Measurements from ENCODE around the gene GPAM. TPM values are rescaled to one million over a fixed set of nuclear protein-coding genes. Genes with fewer than 3 reads are reported as not detected.

GPAM gene
- total RNA-seq, 2 experiments from 2014 or later, result 7.5 to 13.0 TPM

DNA sequence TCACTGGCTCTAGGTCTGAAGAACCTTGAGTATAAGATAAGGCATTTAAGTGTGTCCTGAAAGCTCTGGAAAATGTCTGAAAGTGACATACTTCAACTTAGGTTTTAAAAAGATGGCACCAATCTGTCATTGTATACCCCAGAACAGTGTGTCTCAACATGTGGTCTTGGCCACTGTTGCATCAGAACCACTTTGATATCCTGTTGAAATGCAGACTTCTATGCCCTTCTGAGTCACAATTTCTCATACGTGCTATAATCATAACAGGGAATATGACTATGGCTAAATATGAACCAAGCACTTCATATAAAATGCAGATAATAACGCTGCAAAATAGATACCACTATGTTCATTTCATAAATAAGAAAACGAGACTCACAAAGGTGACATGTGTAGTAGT is 38.0 kb upstream of the GPAM start:
- POLR2A ChIA-PET, result no interaction called here

DNA sequence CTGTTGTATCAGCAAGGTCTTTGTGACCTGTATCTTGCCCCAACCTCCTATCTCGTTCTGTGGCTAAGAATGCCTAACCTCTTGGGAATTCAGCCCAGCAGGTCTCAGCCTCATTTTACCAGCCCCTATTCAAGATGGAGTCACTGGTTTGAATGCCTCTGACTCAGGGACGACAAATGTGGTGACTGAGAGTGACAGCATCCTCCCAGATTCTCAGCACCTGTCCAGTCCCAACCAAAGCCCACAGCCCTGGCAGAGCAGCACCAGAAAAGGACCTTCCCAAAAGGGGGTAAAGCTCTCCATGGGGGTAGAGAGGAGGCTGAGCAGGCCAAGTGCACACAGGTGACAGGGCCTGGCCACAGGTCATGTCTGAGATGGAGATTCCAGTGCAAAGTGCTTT is 35.4 kb upstream of the GPAM start:
- no peak overlapping the region for H3K4me3 ChIP-seq (ENCODE audit: low read depth, low read length, poor library complexity, severe bottlenecking)
- H3K4me2 ChIP-seq (ENCODE audit: low read length), result no peak overlapping the region

More for the DNA sequence above, 38.0 kb upstream of the GPAM start:
- Histone ChIP-seq H2AFZ (ENCODE audit: low read length) (no peak overlapping the region), H3K4me2 (ENCODE audit: low read length) (no peak overlapping the region), H4K20me1 (ENCODE audit: insufficient read depth, low read length) (no peaks in the 10 kb centered on the region), H3K4me1 (ENCODE audit: insufficient read depth, low read length, poor library complexity, severe bottlenecking) (no peaks in the 10 kb centered on the region), H3K36me3 (ENCODE audit: insufficient read depth, low read length) (no peaks in the 10 kb centered on the region), H3K9me3 (ENCODE audit: low read length) (no peaks in the 10 kb centered on the region), H3K79me2 (ENCODE audit: insufficient read depth, low read depth, low read length) (no peaks in the 10 kb centered on the region), H3K9me2 (ENCODE audit: insufficient read depth, low read length) (no peaks in the 10 kb centered on the region), H3K4me3 (ENCODE audit: low read depth, low read length, poor library complexity, severe bottlenecking) (no peak overlapping the region), H3K27ac (ENCODE audit: low read depth, low read length, poor library complexity, severe bottlenecking) (no peak overlapping the region)
- CTCF ChIA-PET (ENCODE audit: unreplicated experiment), result no interaction called here
- intact Hi-C loops (cut with micrococcal nuclease; ENCODE audit: unreplicated experiment), result no loop called here
- no TSS peak for BruUV-seq (replicated peaks)
- TF ChIP-seq, protein P1, sequence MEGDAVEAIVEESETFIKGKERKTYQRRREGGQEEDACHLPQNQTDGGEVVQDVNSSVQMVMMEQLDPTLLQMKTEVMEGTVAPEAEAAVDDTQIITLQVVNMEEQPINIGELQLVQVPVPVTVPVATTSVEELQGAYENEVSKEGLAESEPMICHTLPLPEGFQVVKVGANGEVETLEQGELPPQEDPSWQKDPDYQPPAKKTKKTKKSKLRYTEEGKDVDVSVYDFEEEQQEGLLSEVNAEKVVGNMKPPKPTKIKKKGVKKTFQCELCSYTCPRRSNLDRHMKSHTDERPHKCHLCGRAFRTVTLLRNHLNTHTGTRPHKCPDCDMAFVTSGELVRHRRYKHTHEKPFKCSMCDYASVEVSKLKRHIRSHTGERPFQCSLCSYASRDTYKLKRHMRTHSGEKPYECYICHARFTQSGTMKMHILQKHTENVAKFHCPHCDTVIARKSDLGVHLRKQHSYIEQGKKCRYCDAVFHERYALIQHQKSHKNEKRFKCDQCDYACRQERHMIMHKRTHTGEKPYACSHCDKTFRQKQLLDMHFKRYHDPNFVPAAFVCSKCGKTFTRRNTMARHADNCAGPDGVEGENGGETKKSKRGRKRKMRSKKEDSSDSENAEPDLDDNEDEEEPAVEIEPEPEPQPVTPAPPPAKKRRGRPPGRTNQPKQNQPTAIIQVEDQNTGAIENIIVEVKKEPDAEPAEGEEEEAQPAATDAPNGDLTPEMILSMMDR (conservative IDR thresholded peaks at IDR 0.05; ENCODE audit: low read length), result no peak
- no peak for TF ChIP-seq EZH2phosphoT487 (IDR thresholded peaks at IDR 0.05; ENCODE audit: borderline replicate concordance, low read depth, low read length)
- DNase-seq (ENCODE audit: low spot score), result no peak

DNA sequence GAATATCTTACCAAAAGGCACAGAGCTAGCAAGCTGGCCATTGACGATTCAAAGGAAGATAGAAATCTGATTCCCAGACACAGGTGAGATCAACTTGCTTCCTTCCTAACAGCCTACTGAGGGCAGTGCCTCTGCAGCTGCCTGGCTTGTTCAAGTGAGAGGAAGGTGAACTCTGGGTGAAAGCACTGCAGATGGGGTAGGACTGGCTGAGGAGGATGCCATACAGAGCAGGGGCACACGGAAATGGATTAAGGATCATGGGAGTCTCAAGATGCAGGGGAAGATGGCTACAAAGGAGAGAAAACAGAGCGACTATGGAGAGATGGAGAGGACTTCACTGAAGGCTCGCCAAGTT is 34.4 kb upstream of the GPAM start:
- intact Hi-C loops (cut with micrococcal nuclease; ENCODE audit: unreplicated experiment), result no loop called here
- Histone ChIP-seq H3K9me3 (ENCODE audit: low read length) (no peaks in the 10 kb centered on the region), H3K4me1 (ENCODE audit: insufficient read depth, low read length, poor library complexity, severe bottlenecking) (no peaks in the 10 kb centered on the region), H3K4me3 (ENCODE audit: low read depth, low read length, poor library complexity, severe bottlenecking) (no peak overlapping the region), H3K27ac (ENCODE audit: low read depth, low read length, poor library complexity, severe bottlenecking) (no peak overlapping the region), H3K36me3 (ENCODE audit: insufficient read depth, low read length) (no peaks in the 10 kb centered on the region), H4K20me1 (ENCODE audit: insufficient read depth, low read length) (no peaks in the 10 kb centered on the region), H3K9me2 (ENCODE audit: insufficient read depth, low read length) (no peaks in the 10 kb centered on the region), H3K4me2 (ENCODE audit: low read length) (no peak overlapping the region), H3K79me2 (ENCODE audit: insufficient read depth, low read depth, low read length) (no peaks in the 10 kb centered on the region), H2AFZ (ENCODE audit: low read length) (no peak overlapping the region)
- no TSS peak for BruUV-seq (replicated peaks)
- TF ChIP-seq, protein P1 (conservative IDR thresholded peaks at IDR 0.05; ENCODE audit: low read length), result no peak
- TF ChIP-seq EZH2phosphoT487 (IDR thresholded peaks at IDR 0.05; ENCODE audit: borderline replicate concordance, low read depth, low read length), result no peak
- DNase-seq (ENCODE audit: low spot score), result no peak
- POLR2A ChIA-PET, result no interaction called here
- CTCF ChIA-PET (ENCODE audit: unreplicated experiment), result no interaction called here

More for the DNA sequence above, 35.4 kb upstream of the GPAM start:
- Histone ChIP-seq H3K9me2 (ENCODE audit: insufficient read depth, low read length) (no peaks in the 10 kb centered on the region), H3K79me2 (ENCODE audit: insufficient read depth, low read depth, low read length) (no peaks in the 10 kb centered on the region), H3K9me3 (ENCODE audit: low read length) (no peaks in the 10 kb centered on the region), H4K20me1 (ENCODE audit: insufficient read depth, low read length) (no peaks in the 10 kb centered on the region), H3K4me1 (ENCODE audit: insufficient read depth, low read length, poor library complexity, severe bottlenecking) (no peaks in the 10 kb centered on the region), H3K36me3 (ENCODE audit: insufficient read depth, low read length) (no peaks in the 10 kb centered on the region), H3K27ac (ENCODE audit: low read depth, low read length, poor library complexity, severe bottlenecking) (no peak overlapping the region), H2AFZ (ENCODE audit: low read length) (no peak overlapping the region)
- DNase-seq (ENCODE audit: low spot score), result no peak
- POLR2A ChIA-PET, result no interaction called here
- no peak for TF ChIP-seq EZH2phosphoT487 (IDR thresholded peaks at IDR 0.05; ENCODE audit: borderline replicate concordance, low read depth, low read length)
- TF ChIP-seq, protein P1 (conservative IDR thresholded peaks at IDR 0.05; ENCODE audit: low read length), result no peak
- CTCF ChIA-PET (ENCODE audit: unreplicated experiment), result no interaction called here
- intact Hi-C loops (cut with micrococcal nuclease; ENCODE audit: unreplicated experiment), result no loop called here
- BruUV-seq (replicated peaks), result no TSS peak
